GM19324 (cell line): ENCODE data around the gene PCDHB10.
"Not testable (repeated sequence)": the region's sequence is repeated elsewhere in the genome, so short reads cannot be mapped to it uniquely, and the experiment has no call there.

Source experiments
- ATAC-seq: cut with Tn5 transposase; IDR thresholded peaks from one replicate; pipeline ENCODE4 v1.9.1; 2021; ENCODE audit warnings: mild to moderate bottlenecking, moderate library complexity; ENCODE audit not compliant: unreplicated experiment, low FRiP score

PCDHB10 gene

GRCh38 chr5:141186897-141187512, 5.1 kb upstream of the PCDHB10 start, which contains the start of gene PCDHB9:
Gene PCDHB9, plus strand, starts transcription at chr5:141187161. Its CDS starts 158 bp downstream, at chr5:141187319.
- no peak for ATAC-seq

GRCh38 chr5:141188682-141189081, 3.5 kb upstream of the PCDHB10 start:
- not testable (repeated sequence) for ATAC-seq

GRCh38 chr5:141189131-141189530, 3.0 kb upstream of the PCDHB10 start:
- ATAC-seq = not testable (repeated sequence)

- not testable (repeated sequence) for ATAC-seq
These were observed 2.2 kb downstream of the PCDHB10 start for GRCh38 chr5:141194332-141194731.

- no peak for ATAC-seq
These were observed 4.2 kb downstream of the PCDHB10 start for GRCh38 chr5:141196363-141196762.

- no peak for ATAC-seq
These were observed 7.4 kb downstream of the PCDHB10 start, which contains the start of gene PCDHB11 for GRCh38 chr5:141199359-141200235. Gene PCDHB11, plus strand, starts transcription at chr5:141199627. Its CDS starts 148 bp downstream, at chr5:141199775.

GRCh38 chr5:141201126-141201525, 9.0 kb downstream of the PCDHB10 start:
- not testable (repeated sequence) for ATAC-seq

GRCh38 chr5:141201646-141202045, 9.5 kb downstream of the PCDHB10 start:
- ATAC-seq = not testable (repeated sequence)

GRCh38 chr5:141208478-141208877, 16.3 kb downstream of the PCDHB10 start, which contains the start of gene PCDHB12:
Gene PCDHB12, plus strand, starts transcription at chr5:141208719. Its CDS starts 189 bp downstream, at chr5:141208908.
- no peak for ATAC-seq

GRCh38 chr5:141210281-141210680, 18.1 kb downstream of the PCDHB10 start:
- not testable (repeated sequence) for ATAC-seq

- not testable (repeated sequence) for ATAC-seq
These were observed 18.7 kb downstream of the PCDHB10 start for GRCh38 chr5:141210849-141211248.

- not testable (repeated sequence) for ATAC-seq
These were observed 21.6 kb downstream of the PCDHB10 start, which contains the start of gene PCDHB13 for GRCh38 chr5:141213656-141214339. Gene PCDHB13, plus strand, starts transcription at chr5:141213919. Its CDS starts 205 bp downstream, at chr5:141214124.

- ATAC-seq = not testable (repeated sequence)
These were observed 22.4 kb downstream of the PCDHB10 start for GRCh38 chr5:141214583-141214982.

- ATAC-seq = not testable (repeated sequence)
These were observed 23.4 kb downstream of the PCDHB10 start for GRCh38 chr5:141215504-141215903.

GRCh38 chr5:141216035-141216434, 23.9 kb downstream of the PCDHB10 start:
- ATAC-seq = not testable (repeated sequence)

- ATAC-seq = no peak
These were observed 31.1 kb downstream of the PCDHB10 start, which contains the start of gene PCDHB14 for GRCh38 chr5:141223112-141223783. Gene PCDHB14, plus strand, starts transcription at chr5:141223343. Its CDS starts 163 bp downstream, at chr5:141223506.

- ATAC-seq = not testable (repeated sequence)
These were observed 32.7 kb downstream of the PCDHB10 start for GRCh38 chr5:141224844-141225243.

GRCh38 chr5:141225421-141225820, 33.3 kb downstream of the PCDHB10 start:
- not testable (repeated sequence) for ATAC-seq

- no peak for ATAC-seq
These were observed 42.0 kb downstream of the PCDHB10 start for GRCh38 chr5:141234109-141234667.
